Loucy (cell line): ENCODE data around the gene HPSE2.

Source experiments
- H2AFZ ChIP-seq: fragments of 200-600 bp; sonication (generic); 2 replicates; pipeline ENCODE4 v1.6.0; 2016; ENCODE audit warnings: antibody characterized with exemption, mild to moderate bottlenecking, low read length, moderate library complexity
- H3F3A ChIP-seq: fragments of 200-600 bp; 2 replicates; pipeline ENCODE4 v1.6.0; 2016; ENCODE audit warnings: antibody characterized with exemption, low read depth, mild to moderate bottlenecking
- H3K27me3 ChIP-seq: fragments of 200-600 bp; sonication (generic); 2 replicates; pipeline ENCODE4 v1.6.1; 2014; ENCODE audit warnings: low read length, mild to moderate bottlenecking; ENCODE audit not compliant: insufficient read depth, poor library complexity, severe bottlenecking
- H3K36me3 ChIP-seq: fragments of 200-600 bp; sonication (generic); 2 replicates; pipeline ENCODE4 v1.6.1; 2016; ENCODE audit warnings: low read length; ENCODE audit not compliant: insufficient read depth
- H3K4me1 ChIP-seq: fragments of 200-600 bp; sonication (generic); 2 replicates; pipeline ENCODE4 v1.5.1; 2014; ENCODE audit warnings: low read length, mild to moderate bottlenecking; ENCODE audit not compliant: insufficient read depth, poor library complexity, severe bottlenecking
- H3K4me2 ChIP-seq: fragments of 200-600 bp; sonication (generic); 2 replicates; pipeline ENCODE4 v1.6.0; 2014; ENCODE audit warnings: antibody characterized with exemption, low read length, low read depth, mild to moderate bottlenecking; ENCODE audit not compliant: poor library complexity, severe bottlenecking
- H3K4me3 ChIP-seq: fragments of 200-600 bp; sonication (generic); 2 replicates; pipeline ENCODE4 v1.5.1; 2014; ENCODE audit warnings: low read length, mild to moderate bottlenecking, mixed read lengths; ENCODE audit not compliant: poor library complexity, severe bottlenecking
- H3K79me2 ChIP-seq: fragments of 200-600 bp; sonication (generic); 2 replicates; pipeline ENCODE4 v1.6.1; 2014; ENCODE audit warnings: low read length; ENCODE audit not compliant: insufficient read depth
- H3K9ac ChIP-seq: fragments of 200-600 bp; sonication (generic); 2 replicates; pipeline ENCODE4 v1.6.0; 2014; ENCODE audit warnings: mild to moderate bottlenecking, low read depth, low read length, moderate library complexity; ENCODE audit not compliant: poor library complexity, severe bottlenecking
- H3K9me2 ChIP-seq: fragments of 200-600 bp; sonication (generic); replicated peaks from 2 replicates; pipeline ENCODE4 v1.6.1; 2016; ENCODE audit warnings: low read depth, low read length, mixed read lengths
- H3K9me3 ChIP-seq: fragments of 200-600 bp; sonication (generic); 2 replicates; pipeline ENCODE4 v1.6.1; 2014; ENCODE audit warnings: mild to moderate bottlenecking, antibody characterized with exemption, low read length, low read depth; ENCODE audit not compliant: insufficient read depth
- H4K20me1 ChIP-seq: fragments of 200-600 bp; sonication (generic); 2 replicates; pipeline ENCODE4 v1.6.0; 2014; ENCODE audit warnings: antibody characterized with exemption, low read length, mild to moderate bottlenecking; ENCODE audit not compliant: insufficient read depth, poor library complexity, severe bottlenecking
- CTCF ChIP-seq: fragments of 200-600 bp; sonication (generic); conservative IDR thresholded peaks from 2 replicates; pipeline ENCODE4 v1.5.1; 2014; ENCODE audit warnings: mild to moderate bottlenecking, antibody characterized with exemption, low read length
- EZH2phosphoT487 ChIP-seq: fragments of 200-600 bp; IDR thresholded peaks from 2 replicates; pipeline ENCODE4 v1.6.1; 2018; ENCODE audit warnings: antibody characterized with exemption, mild to moderate bottlenecking, moderate library complexity, borderline replicate concordance

HPSE2 gene

GRCh38 chr10:98438715-98439114 is 796.9 kb downstream of the HPSE2 start:
- H3K79me2 ChIP-seq: no peaks in the 10 kb centered on the region; the same call in 1 of the 2 replicates
- no peak overlapping the region for H3K4me2 ChIP-seq
- no peaks in the 10 kb centered on the region for H3K9me2 ChIP-seq
- H3K9me3 ChIP-seq: no peaks in the 10 kb centered on the region
- no peak overlapping the region for H3K4me3 ChIP-seq
- no peak overlapping the region for H2AFZ ChIP-seq
- no peaks in the 10 kb centered on the region for H4K20me1 ChIP-seq
- no peak overlapping the region for H3K9ac ChIP-seq
- no peaks in the 10 kb centered on the region for H3F3A ChIP-seq
- TF ChIP-seq CTCF: no peak
- no peak for TF ChIP-seq EZH2phosphoT487
- peaks cover 11% of the 10 kb centered on the region for H3K4me1 ChIP-seq
- no peaks in the 10 kb centered on the region for H3K27me3 ChIP-seq
- peaks cover 23% of the 10 kb centered on the region; the same call in 1 of the 2 replicates for H3K36me3 ChIP-seq

- Histone ChIP-seq H3K4me3 (no peak overlapping the region), H3F3A (no peaks in the 10 kb centered on the region), H3K4me2 (no peak overlapping the region), H2AFZ (no peak overlapping the region), H3K79me2 (no peaks in the 10 kb centered on the region), H4K20me1 (no peaks in the 10 kb centered on the region), H3K36me3 (peaks cover 38% of the 10 kb centered on the region; the same call in 1 of the 2 replicates), H3K9me3 (peaks cover 6% of the 10 kb centered on the region), H3K27me3 (no peaks in the 10 kb centered on the region), H3K4me1 (peaks cover 6% of the 10 kb centered on the region), H3K9me2 (no peaks in the 10 kb centered on the region), H3K9ac (no peak overlapping the region)
- TF ChIP-seq CTCF (no peak), EZH2phosphoT487 (no peak)
Measured at GRCh38 chr10:98436704-98437103, 798.9 kb downstream of the HPSE2 start.

GRCh38 chr10:98435178-98435577 is 800.5 kb downstream of the HPSE2 start:
- no peak for TF ChIP-seq EZH2phosphoT487
- Histone ChIP-seq H2AFZ (no peak overlapping the region), H3K4me2 (no peak overlapping the region), H3K36me3 (peaks cover 50% of the 10 kb centered on the region; the same call in 1 of the 2 replicates), H3K9me2 (no peaks in the 10 kb centered on the region), H3F3A (no peaks in the 10 kb centered on the region), H3K4me3 (no peak overlapping the region), H3K79me2 (no peaks in the 10 kb centered on the region), H3K9me3 (peaks cover 6% of the 10 kb centered on the region), H3K27me3 (no peaks in the 10 kb centered on the region), H3K4me1 (no peaks in the 10 kb centered on the region), H3K9ac (no peak overlapping the region), H4K20me1 (no peaks in the 10 kb centered on the region)
